NB4 (cell line): Measurements from ENCODE around the gene ERCC1.

Source experiments
- DNase-seq: peaks from one replicate; pipeline ENCODE4 v3.0.0; 2010; ENCODE audit warnings: low read depth
- H3K4me3 ChIP-seq: one replicate; pipeline ENCODE4 v1.5.1; 2011; ENCODE audit warnings: mild to moderate bottlenecking, low read depth, low read length, moderate library complexity
- CTCF ChIP-seq: IDR thresholded peaks from one replicate; pipeline ENCODE4 v1.5.1; 2012; ENCODE audit warnings: low read depth, low read length
- MAX ChIP-seq: IDR thresholded peaks from 2 replicates; pipeline ENCODE4 v1.6.1; 2011; ENCODE audit warnings: low read depth, low read length
- MYC ChIP-seq: IDR thresholded peaks from 2 replicates; pipeline ENCODE4 v1.6.1; 2011; ENCODE audit warnings: low read depth, low read length
- POLR2A ChIP-seq: IDR thresholded peaks from 2 replicates; pipeline ENCODE4 v1.6.1; 2011; ENCODE audit warnings: mild to moderate bottlenecking; ENCODE audit not compliant: insufficient read length; ENCODE audit errors: extremely low read depth

The ERCC1 gene

GRCh38 chr19:45450012-45450333 is 26.3 kb upstream of the ERCC1 start:
- TF ChIP-seq MAX, result peak; percentile 50
- TF ChIP-seq POLR2A, result no peak
- 0 out of 2 replicates have a peak, but pooled peaks have one; percentile 42 for TF ChIP-seq MYC
- no peak for DNase-seq
- peak overlapping the region; percentile 53 for H3K4me3 ChIP-seq

GRCh38 chr19:45448887-45449299 is 25.2 kb upstream of the ERCC1 start:
- no peak for DNase-seq
- TF ChIP-seq MAX (no peak), MYC (no peak), CTCF (no peak), POLR2A (no peak)
- H3K4me3 ChIP-seq, result no peak overlapping the region

GRCh38 chr19:45448425-45448756 is 24.7 kb upstream of the ERCC1 start:
- TF ChIP-seq MYC (no peak), POLR2A (no peak), CTCF (no peak), MAX (no peak)
- no peak overlapping the region for H3K4me3 ChIP-seq
- no peak for DNase-seq

GRCh38 chr19:45446944-45447343 is 23.2 kb upstream of the ERCC1 start:
- no peak overlapping the region for H3K4me3 ChIP-seq
- DNase-seq, result no peak
- TF ChIP-seq MYC (no peak), CTCF (no peak), POLR2A (no peak)

GRCh38 chr19:45446295-45446694 is 22.6 kb upstream of the ERCC1 start:
- H3K4me3 ChIP-seq, result no peak overlapping the region
- DNase-seq, result peak; percentile 56
- TF ChIP-seq CTCF (peak; percentile 17), POLR2A (no peak)

GRCh38 chr19:45445139-45445538 is 21.4 kb upstream of the ERCC1 start:
- TF ChIP-seq POLR2A, result no peak

GRCh38 chr19:45444318-45445041 is 20.8 kb upstream of the ERCC1 start:
- no peak overlapping the region for H3K4me3 ChIP-seq
- TF ChIP-seq POLR2A (no peak), MYC (no peak), CTCF (no peak), MAX (no peak)
- DNase-seq, result peak; percentile 81

More at GRCh38 chr19:45445139-45445538, 21.4 kb upstream of the ERCC1 start:
- no peak overlapping the region for H3K4me3 ChIP-seq
- DNase-seq, result no peak
